Heart left ventricle (tissue), 13 donors: Measurements from ENCODE around the gene LPP.

Experiments used
- POLR2A ChIP-seq, 2 donors: fragments of 450-650 bp; IDR thresholded peaks; one replicate each; pipeline ENCODE4 v1.6.1; 2017; ENCODE audit warnings: antibody characterized with exemption in 2 of 2, mild to moderate bottlenecking in 2 of 2, moderate library complexity in 2 of 2
- TF ChIP-seq, protein P1 (sequence below), 12 donors: fragments of 200-600 bp; sonication (generic) in 4 of 12; IDR thresholded peaks; one replicate each; pipeline versions ENCODE4 v1.5.0 to v1.8.0; 2018 to 2022; ENCODE audit warnings: antibody characterized with exemption in 12 of 12, mild to moderate bottlenecking in 5 of 12
- donor health status: ischemic (EF 13 %, LVEDD 7.1; RV severe dilation, severe dysfunction).
- donor health status: DM: no; HTN: yes; CAD: no.
- donor health status: DM: no; HTN: no; CAD: no.
- donor health status: ischemic (EF 25% LVEDD 6.9; RV normal size, moderate dysfunction).
- donor health status: ischemic (EF 25% LVEDD 5.7; RV mildly dilated, moderate dysfunction).
- donor health status: ischemic (EF 35%, LVEDD 5.7; RV mildly dilated, moderate dysfunction).
- donor health status: nonischemic (EF 11% LVEDD 7.7; RV severe dilation, severe dysfunction).
- donor health status: DM: yes; HTN: yes; CAD: no.
- donor health status: PGD.
- donor health status: ischemic (EF 29% LVEDD 5.4; RV normal size, mild dysfunction).
- donor health status: nonischemic (EF 23%, LVEDD 6.1; RV moderate dilation, normal function).

DNA sequence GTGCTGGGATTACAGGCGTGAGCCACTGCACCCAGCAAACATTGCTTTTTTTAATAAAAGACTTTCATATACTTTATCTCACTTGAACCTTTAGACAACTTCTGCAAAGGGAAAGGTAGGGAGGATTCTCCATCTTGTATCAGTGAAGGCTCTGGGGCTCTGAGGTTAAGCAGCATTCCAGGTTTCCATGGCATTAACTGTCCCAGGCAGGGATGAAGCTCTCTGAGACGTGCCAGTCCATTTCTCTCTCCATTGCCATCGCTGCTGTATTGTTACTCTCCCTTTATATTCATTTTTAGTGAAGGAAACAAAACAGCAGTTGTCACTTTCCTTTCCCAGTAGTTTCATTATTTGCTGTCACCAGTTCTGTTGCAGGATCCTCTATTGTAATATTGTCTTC, 342.4 kb downstream of the LPP start:
- TF ChIP-seq, protein P1, sequence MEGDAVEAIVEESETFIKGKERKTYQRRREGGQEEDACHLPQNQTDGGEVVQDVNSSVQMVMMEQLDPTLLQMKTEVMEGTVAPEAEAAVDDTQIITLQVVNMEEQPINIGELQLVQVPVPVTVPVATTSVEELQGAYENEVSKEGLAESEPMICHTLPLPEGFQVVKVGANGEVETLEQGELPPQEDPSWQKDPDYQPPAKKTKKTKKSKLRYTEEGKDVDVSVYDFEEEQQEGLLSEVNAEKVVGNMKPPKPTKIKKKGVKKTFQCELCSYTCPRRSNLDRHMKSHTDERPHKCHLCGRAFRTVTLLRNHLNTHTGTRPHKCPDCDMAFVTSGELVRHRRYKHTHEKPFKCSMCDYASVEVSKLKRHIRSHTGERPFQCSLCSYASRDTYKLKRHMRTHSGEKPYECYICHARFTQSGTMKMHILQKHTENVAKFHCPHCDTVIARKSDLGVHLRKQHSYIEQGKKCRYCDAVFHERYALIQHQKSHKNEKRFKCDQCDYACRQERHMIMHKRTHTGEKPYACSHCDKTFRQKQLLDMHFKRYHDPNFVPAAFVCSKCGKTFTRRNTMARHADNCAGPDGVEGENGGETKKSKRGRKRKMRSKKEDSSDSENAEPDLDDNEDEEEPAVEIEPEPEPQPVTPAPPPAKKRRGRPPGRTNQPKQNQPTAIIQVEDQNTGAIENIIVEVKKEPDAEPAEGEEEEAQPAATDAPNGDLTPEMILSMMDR (IDR thresholded peaks at IDR 0.05), result no peak
- no peak for TF ChIP-seq POLR2A (IDR thresholded peaks at IDR 0.05)
